K562 (cell line): ENCODE results near the gene ACADSB. TPM values are rescaled to one million over a fixed set of nuclear protein-coding genes. Genes with fewer than 3 reads are reported as not detected.

Experiments used
- ARHGAP35 ChIP-seq: fragments of 450-650 bp; IDR thresholded peaks from 2 replicates; pipeline ENCODE4 v1.6.1; 2018; ENCODE audit not compliant: partially characterized antibody
- ASH1L ChIP-seq: fragments of 450-650 bp; IDR thresholded peaks from 2 replicates; pipeline ENCODE4 v1.6.1; 2018; ENCODE audit warnings: borderline replicate concordance, mild to moderate bottlenecking, low read depth; ENCODE audit not compliant: partially characterized antibody
- CHD2 ChIP-seq: IDR thresholded peaks from 2 replicates; pipeline ENCODE4 v1.6.1; 2011; ENCODE audit warnings: low read depth, low read length
- HDAC1 ChIP-seq, 2 experiments: fragments of 450-650 bp; IDR thresholded peaks; 2 replicates each; pipeline ENCODE4 v1.6.1; 2016 to 2017; ENCODE audit warnings: inconsistent platforms in 1 of 2, mild to moderate bottlenecking in 1 of 2, moderate library complexity in 1 of 2
- KLF16 ChIP-seq: IDR thresholded peaks from 2 replicates; pipeline ENCODE4 v1.6.1; 2016; ENCODE audit warnings: antibody characterized with exemption
- PTRF ChIP-seq: fragments of 450-650 bp; IDR thresholded peaks from 2 replicates; pipeline ENCODE4 v1.6.1; 2016; ENCODE audit warnings: mild to moderate bottlenecking, missing genetic modification characterization, missing compliant biosample characterization
- TAF7 ChIP-seq: fragments of 450-650 bp; IDR thresholded peaks from 2 replicates; pipeline ENCODE4 v1.6.1; 2016; ENCODE audit warnings: missing genetic modification characterization, missing compliant biosample characterization
- TFAM ChIP-seq: fragments of 250-450 bp; sonication (Bioruptor Pico); conservative IDR thresholded peaks from 2 replicates; pipeline ENCODE4 v1.5.0; 2021; ENCODE audit warnings: mild to moderate bottlenecking, moderate library complexity
- polyA plus RNA-seq, 8 experiments: library from polyadenylated mRNA; depleted of rRNA in 4 of 8; stranded (reverse) in 5 of 8; unstranded in 3 of 8; fragments of >200 nt; fragmentation: Nextera tagmentation in 2 of 8; fragmentation: Illumina TruSeq in 1 of 8; extraction: Ambion mirVana in 2 of 8; extraction: Trizol in 1 of 8; gene quantifications; 2 replicates each; pipeline versions ENCODE4 v1.2.1 to v1.2.3, GENCODE V29; 2011 to 2014; ENCODE audit warnings: inconsistent platforms in 1 of 8, missing spikeins in 1 of 8
- total RNA-seq, 7 experiments: library from RNA; depleted of rRNA in 6 of 7; stranded (reverse); fragments of >200 nt in 6 of 7; fragmentation: Illumina TruSeq in 2 of 7; extraction: Trizol in 2 of 7; gene quantifications; 2 replicates each; pipeline versions ENCODE4 v1.2.1 to v1.2.3, GENCODE V29; 2011 to 2021; ENCODE audit warnings: low replicate concordance in 1 of 7
- TF ChIP-seq, protein P1 (sequence below), 2 experiments: fragments of 450-650 bp; IDR thresholded peaks; 2 replicates each; pipeline ENCODE4 v1.6.1; 2016; ENCODE audit warnings: mild to moderate bottlenecking in 2 of 2, borderline replicate concordance in 1 of 2, low read depth in 1 of 2, moderate library complexity in 1 of 2

The ACADSB gene
- total and polyA plus RNA-seq, 9 of the 15 experiments (the other 6 are each of a cell fraction or from before 2014, with no cell fraction given): 2.9 to 9.1 (median 5.8) TPM

DNA sequence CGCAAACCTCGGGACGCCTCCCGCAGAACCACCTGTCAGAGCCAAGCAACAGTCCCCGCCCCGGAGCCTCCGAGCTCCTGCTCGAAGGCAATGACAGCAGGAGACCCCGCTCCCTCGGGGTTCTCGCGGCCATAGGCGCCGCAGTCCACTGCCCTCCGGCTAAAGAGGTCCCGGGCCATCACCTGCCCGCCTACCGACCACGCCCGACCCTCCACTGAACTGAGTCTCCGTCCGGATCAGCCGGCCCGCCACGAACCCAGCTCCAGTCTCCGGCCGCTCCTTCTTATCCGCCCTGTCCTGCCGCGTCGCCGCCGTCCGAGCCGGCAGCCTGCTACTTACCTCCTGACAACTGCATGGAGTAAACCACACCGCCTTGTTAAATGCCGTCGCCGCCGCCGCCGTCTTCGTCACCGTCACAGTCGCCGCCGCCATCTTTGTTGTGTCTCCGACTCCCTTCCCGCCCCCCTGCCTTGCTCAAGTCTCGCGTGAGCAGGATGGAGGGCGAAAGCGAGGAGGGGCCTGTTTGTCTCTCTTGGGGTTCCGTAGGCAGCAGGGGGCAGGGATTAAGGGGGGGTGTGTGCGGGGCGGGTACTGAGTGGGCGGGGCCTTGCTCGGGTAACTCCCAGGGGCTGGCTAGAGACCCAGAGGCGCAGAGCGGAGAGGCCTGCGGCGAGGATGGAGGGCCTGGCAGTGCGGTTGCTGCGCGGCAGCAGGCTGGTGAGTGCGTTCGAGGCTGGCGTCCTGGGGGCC is at the start of gene ACADSB, which contains the start of gene IKZF5 (continued):
- peak; percentile 84 for TF ChIP-seq TAF7
- peak in 1 of 2 experiments; percentile 60; a peak in 2 of 4 replicates for TF ChIP-seq HDAC1 (IDR thresholded peaks at IDR 0.05)
- TF ChIP-seq CHD2: peak; percentile 97
- TF ChIP-seq, protein P1, sequence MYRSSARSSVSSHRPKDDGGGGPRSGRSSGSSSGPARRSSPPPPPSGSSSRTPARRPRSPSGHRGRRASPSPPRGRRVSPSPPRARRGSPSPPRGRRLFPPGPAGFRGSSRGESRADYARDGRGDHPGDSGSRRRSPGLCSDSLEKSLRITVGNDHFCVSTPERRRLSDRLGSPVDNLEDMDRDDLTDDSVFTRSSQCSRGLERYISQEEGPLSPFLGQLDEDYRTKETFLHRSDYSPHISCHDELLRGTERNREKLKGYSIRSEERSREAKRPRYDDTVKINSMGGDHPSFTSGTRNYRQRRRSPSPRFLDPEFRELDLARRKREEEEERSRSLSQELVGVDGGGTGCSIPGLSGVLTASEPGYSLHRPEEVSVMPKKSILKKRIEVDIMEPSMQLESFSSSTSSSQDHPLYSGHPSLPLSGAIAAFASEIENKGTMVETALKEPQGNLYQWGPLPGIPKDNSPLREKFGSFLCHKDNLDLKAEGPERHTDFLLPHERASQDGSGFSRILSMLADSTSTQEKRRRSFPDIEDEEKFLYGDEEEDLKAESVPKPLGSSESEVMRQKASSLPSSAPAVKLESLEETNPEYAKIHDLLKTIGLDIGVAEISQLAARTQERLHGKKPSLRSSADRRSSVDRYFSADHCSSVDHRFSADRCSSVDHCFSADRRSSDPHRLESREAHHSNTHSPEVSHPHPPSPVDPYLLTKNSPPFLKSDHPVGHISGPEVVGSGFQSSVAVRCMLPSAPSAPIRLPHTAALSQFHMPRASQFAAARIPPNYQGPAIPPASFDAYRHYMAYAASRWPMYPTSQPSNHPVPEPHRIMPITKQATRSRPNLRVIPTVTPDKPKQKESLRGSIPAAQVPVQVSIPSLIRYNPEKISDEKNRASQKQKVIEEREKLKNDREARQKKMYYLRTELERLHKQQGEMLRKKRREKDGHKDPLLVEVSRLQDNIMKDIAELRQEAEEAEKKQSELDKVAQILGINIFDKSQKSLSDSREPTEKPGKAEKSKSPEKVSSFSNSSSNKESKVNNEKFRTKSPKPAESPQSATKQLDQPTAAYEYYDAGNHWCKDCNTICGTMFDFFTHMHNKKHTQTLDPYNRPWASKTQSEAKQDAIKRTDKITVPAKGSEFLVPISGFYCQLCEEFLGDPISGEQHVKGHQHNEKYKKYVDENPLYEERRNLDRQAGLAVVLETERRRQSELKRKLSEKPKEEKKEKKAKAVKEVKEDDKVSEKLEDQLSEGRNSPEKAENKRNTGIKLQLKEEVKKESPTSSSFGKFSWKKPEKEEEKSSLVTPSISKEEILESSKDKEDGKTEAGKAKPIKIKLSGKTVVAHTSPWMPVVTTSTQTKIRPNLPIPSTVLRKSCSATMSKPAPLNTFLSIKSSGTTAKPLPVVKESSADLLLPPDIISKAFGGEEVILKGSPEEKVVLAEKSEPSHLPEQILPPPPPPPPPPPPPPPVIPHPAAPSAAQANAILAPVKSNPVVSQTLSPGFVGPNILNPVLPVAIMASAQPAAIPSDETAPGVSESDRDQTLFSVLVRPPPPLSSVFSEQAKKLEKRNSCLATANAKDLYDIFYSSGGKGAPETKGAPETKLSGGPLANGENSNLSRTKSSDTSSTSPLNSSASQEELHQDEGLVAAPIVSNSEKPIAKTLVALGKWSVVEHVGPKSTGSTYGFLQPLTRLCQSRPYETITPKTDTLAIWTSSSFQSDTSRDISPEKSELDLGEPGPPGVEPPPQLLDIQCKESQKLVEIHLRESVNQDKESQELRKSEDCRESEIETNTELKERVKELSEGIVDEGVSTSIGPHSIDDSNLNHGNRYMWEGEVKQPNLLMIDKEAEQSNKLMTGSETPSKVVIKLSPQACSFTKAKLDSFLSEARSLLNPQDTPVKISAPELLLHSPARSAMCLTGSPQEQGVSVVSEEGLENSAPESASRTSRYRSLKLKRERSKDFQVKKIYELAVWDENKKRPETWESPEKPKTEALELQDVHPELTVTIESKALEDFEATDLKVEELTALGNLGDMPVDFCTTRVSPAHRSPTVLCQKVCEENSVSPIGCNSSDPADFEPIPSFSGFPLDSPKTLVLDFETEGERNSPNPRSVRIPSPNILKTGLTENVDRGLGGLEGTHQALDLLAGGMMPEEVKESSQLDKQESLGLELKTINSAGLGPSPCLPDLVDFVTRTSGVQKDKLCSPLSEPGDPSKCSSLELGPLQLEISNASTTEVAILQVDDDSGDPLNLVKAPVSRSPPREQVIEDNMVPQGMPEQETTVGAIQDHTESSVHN (IDR thresholded peaks at IDR 0.05; ENCODE audit: borderline replicate concordance in 1 of 2, low read depth in 1 of 2): no peak
- TF ChIP-seq ARHGAP35: peak; percentile 88
- TF ChIP-seq TFAM (CRISPR knock-in tag): no peak
- TF ChIP-seq KLF16: peak; percentile 77
- no peak for TF ChIP-seq PTRF
- no peak for TF ChIP-seq ASH1L
